IMR-90 (cell line): ENCODE results near the gene CACYBP. TPM values are rescaled to one million over a fixed set of nuclear protein-coding genes. Genes with fewer than 3 reads are reported as not detected.

Experiments used
- ATAC-seq: fragments of 200-7000 bp; cut with Tn5 transposase; 2 replicates; pipeline ENCODE4 v1.9.1; 2020; ENCODE audit warnings: low read depth, mild to moderate bottlenecking, moderate library complexity
- BruUV-seq: library from RNA; stranded (reverse); fragments of 400-500 nt; replicated peaks from 2 replicates; lab custom pipeline; 2021; lab: Mats Ljungman, UMichigan
- CTCF ChIA-PET: fragments of 300-600 bp; formaldehyde crosslinking; extraction: SDS; loops from one replicate; lab custom pipeline; 2021; ENCODE audit warnings: antibody characterized with exemption; lab: Yijun Ruan, JAX
- POLR2A ChIA-PET: fragments of 300-600 bp; sonication (Branson Sonifier 250); formaldehyde crosslinking; loops from one replicate; lab custom pipeline; 2022; ENCODE audit warnings: antibody characterized with exemption; ENCODE audit not compliant: unreplicated experiment; lab: Charles Lee
- DNase-seq: peaks from one replicate; pipeline ENCODE4 v3.0.0; 2013
- H2AFZ ChIP-seq: replicated peaks from 2 replicates; pipeline ENCODE3; 2013; ENCODE audit warnings: low read length, mild to moderate bottlenecking; ENCODE audit not compliant: poor library complexity
- H2AK5ac ChIP-seq: 2 replicates; pipeline ENCODE4 v1.6.1; 2013; ENCODE audit warnings: low read depth, low read length, inconsistent platforms
- H2AK9ac ChIP-seq: replicated peaks from 2 replicates; pipeline ENCODE3; 2013; ENCODE audit warnings: mild to moderate bottlenecking, low read depth, low read length, moderate library complexity; ENCODE audit not compliant: poor library complexity
- H2BK120ac ChIP-seq: 2 replicates; pipeline ENCODE4 v1.6.1; 2013; ENCODE audit warnings: low read depth, low read length, inconsistent platforms
- H2BK15ac ChIP-seq: 3 replicates; pipeline ENCODE4 v1.6.1; 2013; ENCODE audit warnings: low read depth, low read length, inconsistent platforms
- H2BK20ac ChIP-seq: 2 replicates; pipeline ENCODE4 v1.6.1; 2013; ENCODE audit warnings: low read depth, mild to moderate bottlenecking, inconsistent platforms, low read length, moderate library complexity
- H2BK5ac ChIP-seq: 2 replicates; pipeline ENCODE4 v1.6.1; 2013; ENCODE audit warnings: mild to moderate bottlenecking, low read depth, low read length, inconsistent platforms; ENCODE audit not compliant: poor library complexity, severe bottlenecking
- H3K14ac ChIP-seq: replicated peaks from 2 replicates; pipeline ENCODE4 v1.6.1; 2013; ENCODE audit warnings: low read depth, low read length, inconsistent platforms
- H3K18ac ChIP-seq: 2 replicates; pipeline ENCODE4 v1.6.1; 2013; ENCODE audit warnings: low read depth, low read length, control low read depth
- H3K23ac ChIP-seq: 2 replicates; pipeline ENCODE4 v1.6.1; 2013; ENCODE audit warnings: low read depth, low read length, inconsistent platforms
- H3K27ac ChIP-seq: 2 replicates; pipeline ENCODE4 v1.5.1; 2013; ENCODE audit warnings: mild to moderate bottlenecking, control low read depth, low read length; ENCODE audit not compliant: insufficient read depth
- H3K27me3 ChIP-seq: 2 replicates; pipeline ENCODE4 v1.6.1; 2013; ENCODE audit warnings: low read length; ENCODE audit not compliant: control insufficient read depth, insufficient read depth
- H3K36me3 ChIP-seq: 2 replicates; pipeline ENCODE4 v1.6.1; 2013; ENCODE audit warnings: low read length, mixed read lengths; ENCODE audit not compliant: control insufficient read depth, insufficient read depth
- H3K4ac ChIP-seq: 2 replicates; pipeline ENCODE4 v1.6.1; 2013; ENCODE audit warnings: low read depth, low read length, inconsistent platforms
- H3K4me1 ChIP-seq: 2 replicates; pipeline ENCODE4 v1.6.1; 2013; ENCODE audit warnings: low read length, mixed read lengths; ENCODE audit not compliant: control insufficient read depth, insufficient read depth
- H3K4me2 ChIP-seq: 2 replicates; pipeline ENCODE4 v1.6.1; 2013; ENCODE audit warnings: low read depth, mild to moderate bottlenecking, control low read depth, low read length, moderate library complexity
- H3K4me3 ChIP-seq: 2 replicates; pipeline ENCODE4 v1.5.1; 2013; ENCODE audit warnings: low read depth, mild to moderate bottlenecking, control low read depth, low read length, moderate library complexity; ENCODE audit not compliant: insufficient read depth
- H3K56ac ChIP-seq: 2 replicates; pipeline ENCODE4 v1.6.1; 2013; ENCODE audit warnings: low read length, inconsistent platforms; ENCODE audit not compliant: insufficient read depth; ENCODE audit errors: extremely low read depth
- H3K79me1 ChIP-seq, 2 experiments: 2 replicates each; pipeline ENCODE4 v1.6.1; 2013; ENCODE audit warnings: low read length in 2 of 2, inconsistent platforms in 1 of 2, low read depth in 1 of 2
- H3K9ac ChIP-seq: 2 replicates; pipeline ENCODE4 v1.6.1; 2013; ENCODE audit warnings: low read depth, low read length, control low read depth
- H3K9me1 ChIP-seq: 2 replicates; pipeline ENCODE4 v1.6.1; 2013; ENCODE audit warnings: low read length, inconsistent platforms; ENCODE audit not compliant: insufficient read depth
- H3K9me3 ChIP-seq: 2 replicates; pipeline ENCODE4 v1.6.1; 2013; ENCODE audit warnings: low read length; ENCODE audit not compliant: control insufficient read depth, insufficient read depth
- H4K20me1 ChIP-seq: 2 replicates; pipeline ENCODE4 v1.6.1; 2013; ENCODE audit warnings: low read length, inconsistent platforms; ENCODE audit not compliant: insufficient read depth
- H4K5ac ChIP-seq: 2 replicates; pipeline ENCODE4 v1.6.1; 2013; ENCODE audit warnings: mild to moderate bottlenecking, low read depth, low read length, control low read depth
- H4K8ac ChIP-seq, 2 experiments: 2 replicates each; pipeline ENCODE4 v1.6.1; 2013; ENCODE audit warnings: low read depth in 2 of 2, low read length in 2 of 2, control low read depth in 1 of 2, inconsistent platforms in 1 of 2
- H4K91ac ChIP-seq: 2 replicates; pipeline ENCODE4 v1.6.1; 2013; ENCODE audit warnings: low read depth, low read length, inconsistent platforms; ENCODE audit not compliant: insufficient read depth
- CEBPB ChIP-seq: IDR thresholded peaks from 2 replicates; pipeline ENCODE4 v1.6.1; 2012; ENCODE audit warnings: low read depth, low read length, improper control_type of control experiment
- FOS ChIP-seq: fragments of 150-350 bp; IDR thresholded peaks from 2 replicates; pipeline ENCODE4 v1.6.1; 2016; ENCODE audit warnings: low read depth, low read length
- RAD21 ChIP-seq: IDR thresholded peaks from 2 replicates; pipeline ENCODE4 v1.6.1; 2012; ENCODE audit warnings: low read length, improper control_type of control experiment
- RCOR1 ChIP-seq: IDR thresholded peaks from 2 replicates; pipeline ENCODE4 v1.6.1; 2012; ENCODE audit warnings: mild to moderate bottlenecking, low read length, improper control_type of control experiment; ENCODE audit not compliant: insufficient replicate concordance
- WGBS, 2 experiments: methylation state at CpG; one replicate each; pipeline versions ENCODE4 v1.1.5 to v1.1.7; 2013; ENCODE audit warnings: missing lambda C conversion rate in 2 of 2; ENCODE audit not compliant: insufficient read length in 1 of 2; ENCODE audit errors: extremely low coverage in 2 of 2; 5-methylcytosine and 5-hydroxymethylcytosine counted together
- dilution Hi-C: fragments of 300-500 bp; cut with HindIII; formaldehyde crosslinking; loops from one replicate; pipeline ENCODE4 v1.14.3; 2018; ENCODE audit warnings: low sequenced_read_pairs; ENCODE audit not compliant: unreplicated experiment
- in situ Hi-C: fragments of 300-500 bp; cut with MboI; formaldehyde crosslinking; loops from 3 replicates; pipeline ENCODE4 v1.14.3; 2019; ENCODE audit warnings: low sequenced_read_pairs, inconsistent platforms, mixed read lengths
- intact Hi-C: fragments of 100-400 bp; cut with micrococcal nuclease; formaldehyde crosslinking; loops from 2 replicates; pipeline ENCODE4 v1.10.0; 2022
- polyA plus RNA-seq, 3 experiments: library from polyadenylated mRNA; depleted of rRNA; stranded (reverse); fragments of >200 nt; gene quantifications; 2 replicates each; pipeline ENCODE4 v1.2.3, GENCODE V29; 2012; ENCODE audit warnings: low replicate concordance in 1 of 3
- total RNA-seq: library from RNA; depleted of rRNA; stranded (reverse); fragments of >200 nt; gene quantifications from 2 replicates; pipeline ENCODE4 v1.2.3, GENCODE V29; 2012
- TF ChIP-seq, protein P1 (sequence below): fragments of 150-350 bp; IDR thresholded peaks from 2 replicates; pipeline ENCODE4 v1.6.1; 2017; ENCODE audit warnings: mild to moderate bottlenecking, antibody characterized with exemption, low read length, low read depth

Gene CACYBP
- total and polyA plus RNA-seq, 2 of the 4 experiments (the other 2 are of a cell fraction), result 61.8 to 62.8 TPM

- no TSS peak for BruUV-seq
- H3K18ac ChIP-seq, result no peak overlapping the region
- H3K14ac ChIP-seq, result no peak overlapping the region
- peak; percentile 49 for DNase-seq
- H3K4me1 ChIP-seq, result peaks cover 2% of the 10 kb centered on the region; the same call in 1 of the 2 replicates
- H4K5ac ChIP-seq, result no peak overlapping the region
- H2BK20ac ChIP-seq, result no peak overlapping the region
- H3K36me3 ChIP-seq, result no peaks in the 10 kb centered on the region
- POLR2A ChIA-PET, result no interaction called here
- no peak for ATAC-seq
- in situ Hi-C loops, result loop anchor here (25.0 kb wide), 1 partner anchor 734 kb away; no protein-coding TSS in a partner anchor
- H4K20me1 ChIP-seq, result no peaks in the 10 kb centered on the region
- WGBS, 2 experiments, result no CpG with 5 or more reads among the region's 1 CpG
- no peak overlapping the region for H2AK5ac ChIP-seq
- H4K8ac ChIP-seq, result 0 out of 4 replicates have a peak overlapping the region, but pooled peaks of 1 of the 2 experiments have one; percentile 9
- H3K9ac ChIP-seq, result no peak overlapping the region
- no peak overlapping the region for H3K4me2 ChIP-seq
- no peaks in the 10 kb centered on the region for H3K9me3 ChIP-seq
- TF ChIP-seq FOS (peak; percentile 45; the same call in 1 of the 2 replicates), RCOR1 (no peak), RAD21 (no peak), CEBPB (0 out of 2 replicates have a peak, but pooled peaks have one; percentile 2)
- TF ChIP-seq, protein P1, sequence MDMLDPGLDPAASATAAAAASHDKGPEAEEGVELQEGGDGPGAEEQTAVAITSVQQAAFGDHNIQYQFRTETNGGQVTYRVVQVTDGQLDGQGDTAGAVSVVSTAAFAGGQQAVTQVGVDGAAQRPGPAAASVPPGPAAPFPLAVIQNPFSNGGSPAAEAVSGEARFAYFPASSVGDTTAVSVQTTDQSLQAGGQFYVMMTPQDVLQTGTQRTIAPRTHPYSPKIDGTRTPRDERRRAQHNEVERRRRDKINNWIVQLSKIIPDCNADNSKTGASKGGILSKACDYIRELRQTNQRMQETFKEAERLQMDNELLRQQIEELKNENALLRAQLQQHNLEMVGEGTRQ, result no peak
- no peak overlapping the region for H3K4me3 ChIP-seq
- no peak overlapping the region for H3K4ac ChIP-seq
- no peak overlapping the region for H3K56ac ChIP-seq
- H2AFZ ChIP-seq, result no peak overlapping the region
- peaks cover 8 to 18% of the 10 kb centered on the region in 2 experiments; a peak in 3 of 4 replicates for H3K79me1 ChIP-seq
- no peaks in the 10 kb centered on the region for H3K27me3 ChIP-seq
- no peak overlapping the region for H2AK9ac ChIP-seq
- no peaks in the 10 kb centered on the region for H3K9me1 ChIP-seq
- H3K27ac ChIP-seq, result no peak overlapping the region
- no peak overlapping the region for H3K23ac ChIP-seq
- CTCF ChIA-PET, result interaction anchor here (0.6 to 1.5 kb wide), 2 partner anchors 13 to 30 kb away, joined by 3 read pairs; no protein-coding TSS in a partner anchor
- H2BK120ac ChIP-seq, result no peak overlapping the region
- dilution Hi-C loops, result no loop called here
- peak overlapping the region; percentile 21 for H2BK5ac ChIP-seq
- no peak overlapping the region for H2BK15ac ChIP-seq
- no peak overlapping the region for H4K91ac ChIP-seq
- intact Hi-C loops, result loop anchor here (5.0 kb wide), 1 partner anchor 199 kb away; no protein-coding TSS in a partner anchor
Observed at GRCh38 chr1:174996476-174996875, 3.3 kb upstream of the CACYBP start.
